A673 (cell line): ENCODE data around the gene SPACA4. TPM values are rescaled to one million over a fixed set of nuclear protein-coding genes. Genes with fewer than 3 reads are reported as not detected.

ENCODE experiments used
- BruUV-seq: library from RNA; stranded (reverse); fragments of 400-500 nt; replicated peaks from 2 replicates; lab custom pipeline; 2021; lab: Mats Ljungman, UMichigan
- CTCF ChIA-PET: fragments of 300-600 bp; sonication (Branson Sonifier 250); formaldehyde crosslinking; loops from one replicate; lab custom pipeline; 2022; ENCODE audit warnings: antibody characterized with exemption; lab: Charles Lee
- POLR2A ChIA-PET: fragments of 300-600 bp; sonication (Branson Sonifier 250); formaldehyde crosslinking; loops from one replicate; lab custom pipeline; 2022; ENCODE audit warnings: antibody characterized with exemption; ENCODE audit not compliant: low non-redundant PET; lab: Charles Lee
- DNase-seq: peaks from one replicate; pipeline ENCODE4 v3.0.0-alpha.2; 2015; ENCODE audit warnings: low spot score
- H3K27ac ChIP-seq: fragments of 200-600 bp; sonication (generic); 2 replicates; pipeline ENCODE4 v1.5.1; 2016; ENCODE audit warnings: mixed run types, low read depth, mild to moderate bottlenecking, mixed read lengths, antibody characterized with exemption, low read length; ENCODE audit not compliant: poor library complexity, severe bottlenecking
- H3K27me3 ChIP-seq: fragments of 200-600 bp; sonication (generic); replicated peaks from 2 replicates; pipeline ENCODE4 v1.6.1; 2017; ENCODE audit warnings: mixed run types, low read depth, mild to moderate bottlenecking, mixed read lengths, antibody characterized with exemption, low read length; ENCODE audit not compliant: insufficient read depth, poor library complexity
- H3K36me3 ChIP-seq: fragments of 200-600 bp; sonication (generic); 2 replicates; pipeline ENCODE4 v1.6.1; 2016; ENCODE audit warnings: mixed run types, mild to moderate bottlenecking, mixed read lengths, antibody characterized with exemption, low read length; ENCODE audit not compliant: insufficient read depth, poor library complexity, severe bottlenecking
- H3K4me1 ChIP-seq: fragments of 200-600 bp; sonication (generic); 2 replicates; pipeline ENCODE4 v1.6.1; 2017; ENCODE audit warnings: mixed run types, mild to moderate bottlenecking, mixed read lengths, antibody characterized with exemption, low read length; ENCODE audit not compliant: insufficient read depth, poor library complexity, severe bottlenecking
- H3K4me3 ChIP-seq: fragments of 200-600 bp; sonication (generic); 2 replicates; pipeline ENCODE4 v1.5.1; 2016; ENCODE audit warnings: low read depth, mixed run types, mild to moderate bottlenecking, mixed read lengths, low read length; ENCODE audit not compliant: poor library complexity, severe bottlenecking
- H3K9me3 ChIP-seq: fragments of 200-600 bp; sonication (generic); 2 replicates; pipeline ENCODE4 v1.6.1; 2016; ENCODE audit warnings: mixed run types, low read depth, mild to moderate bottlenecking, mixed read lengths, antibody characterized with exemption, low read length; ENCODE audit not compliant: poor library complexity, severe bottlenecking
- EZH2 ChIP-seq: fragments of 200-600 bp; sonication (generic); IDR thresholded peaks from 2 replicates; pipeline ENCODE4 v1.6.1; 2017; ENCODE audit warnings: borderline replicate concordance, low read depth, mild to moderate bottlenecking, mixed read lengths, antibody characterized with exemption, low read length; ENCODE audit not compliant: poor library complexity, severe bottlenecking
- intact Hi-C: fragments of 100-400 bp; cut with micrococcal nuclease; formaldehyde crosslinking; loops from one replicate; pipeline ENCODE4 v1.10.0; 2022; ENCODE audit not compliant: unreplicated experiment
- total RNA-seq: library from RNA; stranded (reverse); gene quantifications from 2 replicates; pipeline ENCODE4 v1.2.3, GENCODE V29; 2021
- TF ChIP-seq, protein P1 (sequence below): fragments of 300-800, 200-600 bp; sonication (generic); conservative IDR thresholded peaks from 2 replicates; pipeline ENCODE4 v1.5.1; 2017; ENCODE audit warnings: low read depth, mild to moderate bottlenecking, antibody characterized with exemption, low read length, moderate library complexity, mixed read lengths

The SPACA4 gene
- total RNA-seq, 1 experiment from 2014 or later = not detected

DNA sequence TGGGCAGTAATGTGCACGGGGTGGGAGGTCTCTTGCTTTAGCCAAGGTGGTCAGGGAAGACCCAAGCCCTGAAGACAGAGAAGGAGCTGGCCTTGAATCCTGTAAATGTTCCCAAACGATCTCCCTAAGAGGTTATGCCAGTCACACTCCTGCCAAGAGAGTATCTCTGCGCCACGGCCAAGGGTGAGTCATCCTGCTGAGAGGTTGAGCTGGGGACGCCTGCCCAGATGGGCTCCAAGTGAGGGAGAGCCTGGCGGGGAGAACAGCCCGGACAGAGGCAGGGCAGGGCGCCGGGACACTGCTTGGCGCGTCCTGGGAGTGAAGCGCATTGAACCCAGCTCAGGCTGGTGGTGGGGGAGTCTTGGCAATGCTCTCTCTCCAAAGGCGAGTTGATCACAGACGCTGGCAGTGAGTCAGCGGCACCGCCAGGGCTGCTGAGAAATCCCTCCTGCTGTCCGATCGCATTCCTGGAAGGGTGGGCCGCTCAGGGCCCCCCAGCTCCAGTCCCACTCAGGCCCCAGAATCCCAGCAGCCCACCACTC lies 38.1 kb upstream of the SPACA4 start:
- Histone ChIP-seq H3K36me3 (no peaks in the 10 kb centered on the region), H3K4me1 (peaks cover 6% of the 10 kb centered on the region), H3K9me3 (no peaks in the 10 kb centered on the region), H3K4me3 (no peak overlapping the region), H3K27ac (peak overlapping the region; percentile 37), H3K27me3 (no peaks in the 10 kb centered on the region)
- BruUV-seq = no TSS peak
- peak; percentile 52 for DNase-seq
- ChIA-PET CTCF (no interaction called here), POLR2A (no interaction called here)
- TF ChIP-seq EZH2 = no peak
- TF ChIP-seq, protein P1, sequence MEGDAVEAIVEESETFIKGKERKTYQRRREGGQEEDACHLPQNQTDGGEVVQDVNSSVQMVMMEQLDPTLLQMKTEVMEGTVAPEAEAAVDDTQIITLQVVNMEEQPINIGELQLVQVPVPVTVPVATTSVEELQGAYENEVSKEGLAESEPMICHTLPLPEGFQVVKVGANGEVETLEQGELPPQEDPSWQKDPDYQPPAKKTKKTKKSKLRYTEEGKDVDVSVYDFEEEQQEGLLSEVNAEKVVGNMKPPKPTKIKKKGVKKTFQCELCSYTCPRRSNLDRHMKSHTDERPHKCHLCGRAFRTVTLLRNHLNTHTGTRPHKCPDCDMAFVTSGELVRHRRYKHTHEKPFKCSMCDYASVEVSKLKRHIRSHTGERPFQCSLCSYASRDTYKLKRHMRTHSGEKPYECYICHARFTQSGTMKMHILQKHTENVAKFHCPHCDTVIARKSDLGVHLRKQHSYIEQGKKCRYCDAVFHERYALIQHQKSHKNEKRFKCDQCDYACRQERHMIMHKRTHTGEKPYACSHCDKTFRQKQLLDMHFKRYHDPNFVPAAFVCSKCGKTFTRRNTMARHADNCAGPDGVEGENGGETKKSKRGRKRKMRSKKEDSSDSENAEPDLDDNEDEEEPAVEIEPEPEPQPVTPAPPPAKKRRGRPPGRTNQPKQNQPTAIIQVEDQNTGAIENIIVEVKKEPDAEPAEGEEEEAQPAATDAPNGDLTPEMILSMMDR = no peak
- intact Hi-C loops = no loop called here

DNA sequence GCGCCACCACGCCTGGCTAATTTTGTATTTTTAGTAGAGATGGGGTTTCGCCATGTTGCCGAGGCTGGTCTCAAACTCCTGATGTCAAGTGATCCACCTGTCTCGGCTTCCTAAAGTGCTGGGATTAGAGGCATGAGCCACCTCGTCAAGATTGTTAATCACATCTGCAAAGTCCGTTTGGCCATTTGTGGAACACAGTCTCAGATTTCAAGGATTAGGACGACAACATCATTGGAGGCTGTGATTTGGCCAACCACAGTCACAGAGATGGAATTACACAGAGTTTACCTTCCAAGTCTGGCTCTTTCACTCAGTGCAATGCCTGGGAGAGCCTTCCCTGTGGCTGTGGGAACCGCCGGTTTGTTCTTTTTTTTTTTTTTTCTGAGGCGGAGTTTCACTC lies 36.7 kb upstream of the SPACA4 start:
- Histone ChIP-seq H3K36me3 (no peaks in the 10 kb centered on the region), H3K27ac (no peak overlapping the region), H3K27me3 (no peaks in the 10 kb centered on the region), H3K4me3 (no peak overlapping the region), H3K9me3 (no peaks in the 10 kb centered on the region), H3K4me1 (peaks cover 11% of the 10 kb centered on the region)
- peak; percentile 30 for DNase-seq
- intact Hi-C loops = no loop called here
- BruUV-seq = no TSS peak
- POLR2A ChIA-PET = no interaction called here
- CTCF ChIA-PET = no interaction called here
- TF ChIP-seq EZH2 = no peak
- TF ChIP-seq, protein P1 = no peak

DNA sequence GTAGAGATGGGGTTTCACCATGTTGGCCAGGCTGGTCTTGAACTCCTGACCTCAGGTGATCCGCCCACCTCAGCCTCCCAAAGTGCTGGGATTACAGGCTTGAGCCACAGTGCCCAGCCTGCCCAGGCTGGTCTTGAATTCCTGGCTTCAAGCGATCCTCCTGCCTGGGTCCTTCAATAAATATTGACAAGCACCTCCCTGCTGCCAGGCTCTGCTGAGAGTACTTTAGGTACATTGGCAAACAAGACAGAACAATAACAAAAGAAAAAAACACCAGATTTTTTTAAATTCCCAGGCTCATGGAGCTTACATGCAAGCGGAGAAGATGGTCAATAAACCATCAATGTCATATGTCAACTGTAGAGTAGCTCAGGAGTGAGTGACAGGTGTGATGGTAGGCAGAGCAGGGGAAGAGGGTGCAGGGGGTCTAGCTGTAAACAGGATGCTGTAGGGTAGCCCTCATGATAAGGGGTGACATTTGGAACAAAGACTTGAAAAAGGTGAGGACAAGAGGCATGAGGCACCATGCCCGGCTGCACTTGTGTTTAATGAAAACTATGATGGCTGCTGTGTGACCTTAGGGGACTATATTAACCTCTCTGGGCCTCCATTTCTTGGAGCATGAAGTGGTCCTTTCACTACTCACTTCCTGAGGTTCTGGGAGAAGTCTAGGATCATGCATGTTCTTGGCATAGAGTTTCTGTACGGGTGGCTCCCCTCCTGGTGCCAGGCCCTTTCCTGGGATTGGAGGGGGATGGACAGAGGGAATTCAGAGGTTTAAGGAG lies 35.0 kb upstream of the SPACA4 start:
- intact Hi-C loops = no loop called here
- no TSS peak for BruUV-seq
- DNase-seq = no peak
- TF ChIP-seq, protein P1 = no peak
- TF ChIP-seq EZH2 = no peak
- Histone ChIP-seq H3K9me3 (no peaks in the 10 kb centered on the region), H3K36me3 (no peaks in the 10 kb centered on the region), H3K27me3 (no peaks in the 10 kb centered on the region), H3K27ac (no peak overlapping the region), H3K4me3 (no peak overlapping the region), H3K4me1 (peaks cover 11% of the 10 kb centered on the region)
- CTCF ChIA-PET = interaction anchor here (1.0 kb wide), 1 partner anchor 13 kb away, joined by 3 read pairs; no protein-coding TSS in a partner anchor
- POLR2A ChIA-PET = no interaction called here
